Liver (tissue), 9 donors: ENCODE data around the gene THOC2. TPM values are rescaled to one million over a fixed set of nuclear protein-coding genes. Genes with fewer than 3 reads are reported as not detected.

ENCODE experiments used
- DNase-seq: peaks from one replicate; pipeline ENCODE4 v3.0.0-alpha.2; 2017; ENCODE audit warnings: low spot score
- H3K27ac ChIP-seq, 2 donors: one replicate each; pipeline ENCODE4 v1.7.0; 2013; ENCODE audit warnings: inconsistent platforms in 2 of 2, low read length in 2 of 2, control low read depth in 1 of 2, low read depth in 1 of 2, mild to moderate bottlenecking in 1 of 2
- H3K27me3 ChIP-seq, 4 donors: one replicate each; pipeline versions ENCODE4 v1.6.1 to v1.7.0; 2013; ENCODE audit warnings: low read length in 3 of 4, inconsistent platforms in 1 of 4, mild to moderate bottlenecking in 1 of 4, moderate library complexity in 1 of 4; ENCODE audit not compliant: control insufficient read depth in 4 of 4, insufficient read depth in 4 of 4
- H3K36me3 ChIP-seq, 4 donors: one replicate each; pipeline versions ENCODE4 v1.6.1 to v1.7.0; 2013; ENCODE audit warnings: low read length in 3 of 4, mild to moderate bottlenecking in 3 of 4, low read depth in 1 of 4, moderate library complexity in 1 of 4; ENCODE audit not compliant: control insufficient read depth in 4 of 4, insufficient read depth in 3 of 4
- H3K4me1 ChIP-seq, 4 donors: one replicate each; pipeline versions ENCODE4 v1.6.1 to v1.7.0; 2013; ENCODE audit warnings: low read length in 3 of 4, mild to moderate bottlenecking in 3 of 4, moderate library complexity in 1 of 4; ENCODE audit not compliant: control insufficient read depth in 4 of 4, insufficient read depth in 4 of 4
- H3K4me3 ChIP-seq, 3 donors: one replicate each; pipeline versions ENCODE4 v1.6.1 to v1.7.0; 2013; ENCODE audit warnings: low read length in 3 of 3, control low read depth in 1 of 3, low read depth in 1 of 3, mild to moderate bottlenecking in 1 of 3
- H3K9ac ChIP-seq, 2 donors: one replicate each; pipeline ENCODE4 v1.7.0; 2013; ENCODE audit warnings: low read length in 2 of 2, mild to moderate bottlenecking in 2 of 2, moderate library complexity in 2 of 2, control low read depth in 1 of 2, low read depth in 1 of 2
- H3K9me3 ChIP-seq, 4 donors: one replicate each; pipeline versions ENCODE4 v1.6.1 to v1.7.0; 2013; ENCODE audit warnings: low read length in 3 of 4; ENCODE audit not compliant: control insufficient read depth in 4 of 4
- ATF3 ChIP-seq: IDR thresholded peaks from 2 replicates; pipeline ENCODE4 v1.6.1; 2016; ENCODE audit warnings: antibody characterized with exemption
- CTCF ChIP-seq: fragments of 150-350 bp; IDR thresholded peaks from 2 replicates; pipeline ENCODE4 v1.5.1; 2017; ENCODE audit warnings: improper control_type of control experiment, low read depth, low read length; ENCODE audit not compliant: missing input control
- EGR1 ChIP-seq, 2 donors: IDR thresholded peaks; 2 replicates each; pipeline ENCODE4 v1.6.1; 2016 to 2018; ENCODE audit warnings: antibody characterized with exemption in 2 of 2, low read depth in 2 of 2
- FOXA1 ChIP-seq: IDR thresholded peaks from 2 replicates; pipeline ENCODE4 v1.6.1; 2016; ENCODE audit warnings: antibody characterized with exemption
- FOXA2 ChIP-seq: IDR thresholded peaks from 2 replicates; pipeline ENCODE4 v1.6.1; 2016; ENCODE audit warnings: antibody characterized with exemption
- GABPA ChIP-seq, 2 donors: IDR thresholded peaks in 1 of 2; conservative IDR thresholded peaks in 1 of 2; 2 replicates each; pipeline ENCODE4 v1.6.1; 2016; ENCODE audit warnings: antibody characterized with exemption in 2 of 2, mild to moderate bottlenecking in 1 of 2, moderate library complexity in 1 of 2
- HNF4A ChIP-seq, 2 donors: conservative IDR thresholded peaks; 2 replicates each; pipeline ENCODE4 v1.6.1; 2016; ENCODE audit warnings: antibody characterized with exemption in 2 of 2, mild to moderate bottlenecking in 2 of 2
- HNF4G ChIP-seq: IDR thresholded peaks from 2 replicates; pipeline ENCODE4 v1.6.1; 2016; ENCODE audit warnings: antibody characterized with exemption
- JUND ChIP-seq, 2 donors: IDR thresholded peaks; 2 replicates each; pipeline ENCODE4 v1.6.1; 2016; ENCODE audit warnings: antibody characterized with exemption in 2 of 2
- MAX ChIP-seq: IDR thresholded peaks from 2 replicates; pipeline ENCODE4 v1.6.1; 2016; ENCODE audit warnings: antibody characterized with exemption
- NR2F2 ChIP-seq: IDR thresholded peaks from 2 replicates; pipeline ENCODE4 v1.6.1; 2016; ENCODE audit warnings: antibody characterized with exemption
- RAD21 ChIP-seq, 2 donors: IDR thresholded peaks; 2 replicates each; pipeline ENCODE4 v1.6.1; 2016; ENCODE audit warnings: antibody characterized with exemption in 2 of 2, mild to moderate bottlenecking in 2 of 2
- REST ChIP-seq: IDR thresholded peaks from 2 replicates; pipeline ENCODE4 v1.6.1; 2016; ENCODE audit warnings: antibody characterized with exemption, mild to moderate bottlenecking
- RXRA ChIP-seq, 2 donors: IDR thresholded peaks; 2 replicates each; pipeline ENCODE4 v1.6.1; 2017 to 2018; ENCODE audit warnings: antibody characterized with exemption in 2 of 2, mild to moderate bottlenecking in 1 of 2
- SP1 ChIP-seq: IDR thresholded peaks from 2 replicates; pipeline ENCODE4 v1.6.1; 2018; ENCODE audit warnings: antibody characterized with exemption, mild to moderate bottlenecking
- TAF1 ChIP-seq: conservative IDR thresholded peaks from 2 replicates; pipeline ENCODE4 v1.6.1; 2016; ENCODE audit warnings: antibody characterized with exemption, mild to moderate bottlenecking
- YY1 ChIP-seq: IDR thresholded peaks from 2 replicates; pipeline ENCODE4 v1.6.1; 2016; ENCODE audit warnings: antibody characterized with exemption, mild to moderate bottlenecking
- ZBTB33 ChIP-seq: IDR thresholded peaks from 2 replicates; pipeline ENCODE4 v1.6.1; 2016; ENCODE audit warnings: antibody characterized with exemption
- whole genome bisulfite sequencing: extraction: QIAGEN DNeasy Blood & Tissue Kit; methylation state at CpG from one replicate; pipeline ENCODE4 v1.1.7; 2013; 5-methylcytosine and 5-hydroxymethylcytosine counted together
- polyA plus RNA-seq, 2 donors: library from polyadenylated mRNA; stranded (reverse) in 1 of 2; unstranded in 1 of 2; fragments of 200-250 nt in 1 of 2; fragments of >200 nt in 1 of 2; fragmentation: Nextera tagmentation in 1 of 2; extraction: Ambion mirVana in 1 of 2; gene quantifications; one replicate each; pipeline versions ENCODE4 v1.2.1 to v1.2.3, GENCODE V29; 2013 to 2015
- total RNA-seq, 2 donors: library from RNA; depleted of rRNA; stranded (reverse); fragments of >200 nt; gene quantifications; one replicate each; pipeline ENCODE4 v1.2.3, GENCODE V29; 2014
- donor health status: healthy.
- donor health status: healthy.
- donor health status: healthy.
- donor health status: healthy.
- donor health status: healthy.

The THOC2 gene
- total and polyA plus RNA-seq, 4 donors = 10.6 to 55.9 (median 40.7) TPM

- WGBS = 100% methylated on average over 1 of the region's 1 CpG
- Histone ChIP-seq H3K9me3 (no peaks in the 10 kb centered on the region), H3K4me3 (no peak overlapping the region), H3K36me3 (peaks cover 0 to 6% (median 2%) of the 10 kb centered on the region in 4 donors), H3K27me3 (no peaks in the 10 kb centered on the region), H3K27ac (no peak overlapping the region), H3K4me1 (no peaks in the 10 kb centered on the region), H3K9ac (no peak overlapping the region)
- TF ChIP-seq HNF4A (conservative IDR thresholded peaks at IDR 0.05) = no peak
- TF ChIP-seq JUND (IDR thresholded peaks at IDR 0.05) = no peak
- TF ChIP-seq FOXA1 = no peak
- no peak for DNase-seq
Observed at GRCh38 chrX:123607270-123607669, 125.6 kb downstream of the THOC2 start.

- no peak overlapping the region for H3K4me3 ChIP-seq
- H3K27me3 ChIP-seq = no peaks in the 10 kb centered on the region
- no peaks in the 10 kb centered on the region for H3K4me1 ChIP-seq
- H3K27ac ChIP-seq = no peak overlapping the region
- no peak overlapping the region for H3K9ac ChIP-seq
- TF ChIP-seq FOXA1 = no peak
- no peak for TF ChIP-seq RAD21 (IDR thresholded peaks at IDR 0.05)
- no peak for TF ChIP-seq EGR1 (IDR thresholded peaks at IDR 0.05; ENCODE audit: low read depth in 2 of 2)
- TF ChIP-seq HNF4A (conservative IDR thresholded peaks at IDR 0.05) = no peak
- no peak for TF ChIP-seq TAF1
- no peak for TF ChIP-seq JUND (IDR thresholded peaks at IDR 0.05)
- TF ChIP-seq YY1 = no peak
- TF ChIP-seq GABPA (IDR thresholded peaks at IDR 0.05 in 1 of 2, conservative IDR thresholded peaks at IDR 0.05 in 1 of 2) = no peak
- no peak for TF ChIP-seq MAX
- no peak for TF ChIP-seq REST
- TF ChIP-seq FOXA2 = no peak
- no peak for TF ChIP-seq RXRA (IDR thresholded peaks at IDR 0.05)
- no peak for TF ChIP-seq NR2F2
- no peak for TF ChIP-seq SP1
- no peak for TF ChIP-seq CTCF
- no peak for TF ChIP-seq ZBTB33
- TF ChIP-seq ATF3 = no peak
- TF ChIP-seq HNF4G = no peak
- no peak for DNase-seq
- H3K36me3 ChIP-seq = peaks cover 0 to 9% (median 3%) of the 10 kb centered on the region in 4 donors
- H3K9me3 ChIP-seq = no peaks in the 10 kb centered on the region
- WGBS = 94% methylated on average over 5 of the region's 5 CpGs
Observed at GRCh38 chrX:123603491-123603890, 129.4 kb downstream of the THOC2 start.
